Activated CD8-positive, alpha-beta memory T cell treated with anti-CD3 and anti-CD28 coated beads for 24 hours (primary cell): Measurements from ENCODE around the gene VARS1.

Experiments used
- DNase-seq: peaks from one replicate; pipeline ENCODE4 v3.0.0-alpha.2; 2020

The VARS1 gene

GRCh38 chr6:31792761-31793171, 2.8 kb downstream of the VARS1 start:
- DNase-seq: no peak

- no peak for DNase-seq
Measured at GRCh38 chr6:31792090-31792374, 3.5 kb downstream of the VARS1 start.

- no peak for DNase-seq
Measured at GRCh38 chr6:31791324-31792089, 4.0 kb downstream of the VARS1 start.

GRCh38 chr6:31785475-31785874, 10.1 kb downstream of the VARS1 start:
- no peak for DNase-seq

- no peak for DNase-seq
Measured at GRCh38 chr6:31784098-31784925, 11.2 kb downstream of the VARS1 start.

GRCh38 chr6:31782126-31782855, 13.3 kb downstream of the VARS1 start:
- DNase-seq: no peak

GRCh38 chr6:31781244-31782125, 14.1 kb downstream of the VARS1 start:
- DNase-seq: no peak

GRCh38 chr6:31780507-31781243, 14.9 kb downstream of the VARS1 start:
- DNase-seq: no peak

GRCh38 chr6:31779908-31780307, 15.6 kb downstream of the VARS1 start:
- no peak for DNase-seq

- no peak for DNase-seq
Measured at GRCh38 chr6:31778999-31779885, 16.3 kb downstream of the VARS1 start.

- DNase-seq: no peak
Measured at GRCh38 chr6:31778193-31778592, 17.4 kb downstream of the VARS1 start.

GRCh38 chr6:31777667-31778050, 17.9 kb downstream of the VARS1 start:
- DNase-seq: no peak

- DNase-seq: peak; percentile 90
Measured at GRCh38 chr6:31776989-31777666, 18.4 kb downstream of the VARS1 start, which contains the start of gene VWA7. TSS of gene VWA7 (minus strand) at chr6:31777328. CDS start at chr6:31776779, 549 bp downstream.

- no peak for DNase-seq
Measured at GRCh38 chr6:31776485-31776988, 19.0 kb downstream of the VARS1 start.

GRCh38 chr6:31775633-31776484, 19.7 kb downstream of the VARS1 start:
- no peak for DNase-seq

GRCh38 chr6:31775184-31775583, 20.4 kb downstream of the VARS1 start:
- no peak for DNase-seq

GRCh38 chr6:31771992-31772358, 23.6 kb downstream of the VARS1 start:
- DNase-seq: no peak

GRCh38 chr6:31770860-31771259, 24.7 kb downstream of the VARS1 start:
- DNase-seq: no peak
